Measurements from ENCODE around the gene CARD11. TPM values are rescaled to one million over a fixed set of nuclear protein-coding genes. Genes with fewer than 3 reads are reported as not detected.

CARD11 gene
- total RNA-seq, 1 experiment from 2014 or later: 79.2 TPM

DNA sequence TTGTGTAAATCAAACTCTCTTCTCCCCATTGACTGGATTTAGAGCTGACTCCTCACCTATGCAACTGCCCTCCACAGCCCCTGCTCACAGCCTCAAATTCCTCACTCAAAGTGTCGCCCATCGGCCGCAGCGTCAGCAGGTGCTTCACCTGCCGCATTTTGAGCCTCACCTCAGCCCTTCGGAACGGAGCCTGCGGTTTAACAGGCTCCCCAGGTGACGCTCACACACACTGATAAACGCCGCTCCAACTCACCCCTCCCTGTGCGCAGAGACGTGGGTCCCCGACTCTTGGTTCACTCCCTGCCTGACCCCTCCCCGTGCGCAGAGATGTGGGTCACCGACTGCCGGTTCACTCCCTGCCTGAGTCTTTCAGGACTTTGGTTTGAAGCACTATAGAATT is 57.1 kb downstream of the CARD11 start:
- DNase-seq: no peak
- Mint-ChIP-seq H3K4me1 (ENCODE audit: low read depth, unreplicated experiment) (no peaks in the 10 kb centered on the region), H3K4me3 (ENCODE audit: low read depth, unreplicated experiment) (no peak overlapping the region), H3K27ac (ENCODE audit: unreplicated experiment) (no peak overlapping the region), H3K27me3 (ENCODE audit: unreplicated experiment) (no peaks in the 10 kb centered on the region), H3K9me3 (ENCODE audit: low read depth, unreplicated experiment) (peaks cover 2% of the 10 kb centered on the region), H3K36me3 (ENCODE audit: insufficient read depth, unreplicated experiment) (no peaks in the 10 kb centered on the region)
- BruUV-seq (replicated peaks): no TSS peak
- CTCF ChIA-PET: no interaction called here
- intact Hi-C loops (cut with micrococcal nuclease; ENCODE audit: unreplicated experiment): no loop called here
- TF ChIP-seq, protein P1, sequence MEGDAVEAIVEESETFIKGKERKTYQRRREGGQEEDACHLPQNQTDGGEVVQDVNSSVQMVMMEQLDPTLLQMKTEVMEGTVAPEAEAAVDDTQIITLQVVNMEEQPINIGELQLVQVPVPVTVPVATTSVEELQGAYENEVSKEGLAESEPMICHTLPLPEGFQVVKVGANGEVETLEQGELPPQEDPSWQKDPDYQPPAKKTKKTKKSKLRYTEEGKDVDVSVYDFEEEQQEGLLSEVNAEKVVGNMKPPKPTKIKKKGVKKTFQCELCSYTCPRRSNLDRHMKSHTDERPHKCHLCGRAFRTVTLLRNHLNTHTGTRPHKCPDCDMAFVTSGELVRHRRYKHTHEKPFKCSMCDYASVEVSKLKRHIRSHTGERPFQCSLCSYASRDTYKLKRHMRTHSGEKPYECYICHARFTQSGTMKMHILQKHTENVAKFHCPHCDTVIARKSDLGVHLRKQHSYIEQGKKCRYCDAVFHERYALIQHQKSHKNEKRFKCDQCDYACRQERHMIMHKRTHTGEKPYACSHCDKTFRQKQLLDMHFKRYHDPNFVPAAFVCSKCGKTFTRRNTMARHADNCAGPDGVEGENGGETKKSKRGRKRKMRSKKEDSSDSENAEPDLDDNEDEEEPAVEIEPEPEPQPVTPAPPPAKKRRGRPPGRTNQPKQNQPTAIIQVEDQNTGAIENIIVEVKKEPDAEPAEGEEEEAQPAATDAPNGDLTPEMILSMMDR (IDR thresholded peaks at IDR 0.05; ENCODE audit: unreplicated experiment): no peak

DNA sequence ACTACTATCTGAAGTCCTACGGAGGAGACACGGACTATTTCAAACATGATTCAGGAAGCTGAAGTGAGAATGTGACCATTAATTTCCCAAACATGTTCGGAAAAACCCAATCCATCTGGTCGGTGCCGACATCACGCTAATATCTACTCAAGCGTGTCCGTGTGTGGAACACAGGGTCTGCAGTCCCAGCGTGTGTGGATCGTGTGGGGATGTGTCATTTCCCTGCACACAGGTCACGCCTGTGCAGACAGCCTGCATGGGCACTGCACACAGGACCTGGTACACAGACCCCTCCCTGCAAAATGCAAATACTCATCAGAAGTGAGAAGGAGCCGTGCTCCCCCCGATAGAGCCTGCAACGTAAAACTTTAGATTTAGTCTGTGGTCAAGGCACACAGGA is 57.8 kb downstream of the CARD11 start:
- intact Hi-C loops (cut with micrococcal nuclease; ENCODE audit: unreplicated experiment): no loop called here

DNA sequence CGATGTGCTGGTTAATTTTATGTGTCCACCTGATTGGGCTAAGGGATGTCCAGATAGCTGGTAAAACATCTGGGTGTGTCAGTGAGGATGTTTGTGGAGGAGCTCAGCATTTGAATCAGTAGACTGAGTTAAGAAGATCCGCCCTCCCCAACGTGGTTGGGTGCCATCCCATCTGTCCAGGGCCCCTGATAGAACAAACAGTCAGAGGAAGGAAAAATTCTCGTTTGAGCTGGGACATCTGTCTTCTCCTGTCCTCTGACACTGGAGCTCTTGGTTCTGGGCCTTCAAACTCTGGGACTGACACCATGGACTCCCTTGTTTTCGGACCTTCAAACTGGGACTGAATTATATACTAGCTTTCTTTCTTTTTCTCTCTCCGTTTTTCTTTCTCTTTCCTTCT is 59.6 kb downstream of the CARD11 start:
- H3K27ac Mint-ChIP-seq (ENCODE audit: unreplicated experiment): no peak overlapping the region
- intact Hi-C loops (cut with micrococcal nuclease; ENCODE audit: unreplicated experiment): no loop called here
- CTCF ChIA-PET: interaction anchor here (1.5 kb wide), 1 partner anchor 13 kb away, joined by 3 read pairs; no protein-coding TSS in a partner anchor
- H3K27me3 Mint-ChIP-seq (ENCODE audit: unreplicated experiment): no peaks in the 10 kb centered on the region
- H3K4me3 Mint-ChIP-seq (ENCODE audit: low read depth, unreplicated experiment): no peak overlapping the region
- DNase-seq: no peak
- no peaks in the 10 kb centered on the region for H3K4me1 Mint-ChIP-seq (ENCODE audit: low read depth, unreplicated experiment)
- BruUV-seq (replicated peaks): no TSS peak
- TF ChIP-seq, protein P1 (IDR thresholded peaks at IDR 0.05; ENCODE audit: unreplicated experiment): no peak
- no peaks in the 10 kb centered on the region for H3K36me3 Mint-ChIP-seq (ENCODE audit: insufficient read depth, unreplicated experiment)
- H3K9me3 Mint-ChIP-seq (ENCODE audit: low read depth, unreplicated experiment): peaks cover 2% of the 10 kb centered on the region

More for the DNA sequence above, 57.8 kb downstream of the CARD11 start:
- TF ChIP-seq, protein P1 (IDR thresholded peaks at IDR 0.05; ENCODE audit: unreplicated experiment): no peak
- Mint-ChIP-seq H3K9me3 (ENCODE audit: low read depth, unreplicated experiment) (peaks cover 2% of the 10 kb centered on the region), H3K27ac (ENCODE audit: unreplicated experiment) (no peak overlapping the region), H3K27me3 (ENCODE audit: unreplicated experiment) (no peaks in the 10 kb centered on the region), H3K4me3 (ENCODE audit: low read depth, unreplicated experiment) (no peak overlapping the region), H3K36me3 (ENCODE audit: insufficient read depth, unreplicated experiment) (no peaks in the 10 kb centered on the region), H3K4me1 (ENCODE audit: low read depth, unreplicated experiment) (no peaks in the 10 kb centered on the region)
- BruUV-seq (replicated peaks): no TSS peak
- CTCF ChIA-PET: no interaction called here
- DNase-seq: no peak

DNA sequence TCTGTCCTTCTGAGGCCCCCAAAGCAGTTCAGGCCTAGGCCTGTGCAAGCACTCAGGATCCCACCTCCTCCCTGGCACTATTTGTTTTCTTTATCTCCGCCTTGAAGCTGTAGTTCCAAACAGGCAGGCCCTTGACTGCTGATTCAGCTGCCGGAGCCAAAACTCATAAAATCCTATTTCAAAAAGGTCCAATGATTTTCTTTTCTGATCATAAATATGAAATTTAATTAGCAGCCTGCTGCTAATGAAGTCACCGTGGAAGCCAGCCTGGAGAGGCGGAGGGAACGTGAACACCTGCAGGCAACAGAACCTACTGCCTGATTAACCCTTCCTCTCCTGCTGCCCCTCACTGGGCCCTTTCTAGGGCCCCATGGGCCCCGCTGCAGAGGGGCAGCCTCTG is 60.1 kb downstream of the CARD11 start:
- CTCF ChIA-PET: interaction anchor here (0.7 to 1.5 kb wide), 2 partner anchors 12 to 456 kb away, joined by 3 read pairs; no protein-coding TSS in a partner anchor
- BruUV-seq (replicated peaks): no TSS peak

More for the DNA sequence above, 60.1 kb downstream of the CARD11 start:
- Mint-ChIP-seq H3K9me3 (ENCODE audit: low read depth, unreplicated experiment) (peaks cover 2% of the 10 kb centered on the region), H3K4me3 (ENCODE audit: low read depth, unreplicated experiment) (no peak overlapping the region), H3K4me1 (ENCODE audit: low read depth, unreplicated experiment) (no peaks in the 10 kb centered on the region), H3K36me3 (ENCODE audit: insufficient read depth, unreplicated experiment) (no peaks in the 10 kb centered on the region), H3K27me3 (ENCODE audit: unreplicated experiment) (no peaks in the 10 kb centered on the region), H3K27ac (ENCODE audit: unreplicated experiment) (no peak overlapping the region)
- no peak for DNase-seq
- intact Hi-C loops (cut with micrococcal nuclease; ENCODE audit: unreplicated experiment): no loop called here
- TF ChIP-seq, protein P1 (IDR thresholded peaks at IDR 0.05; ENCODE audit: unreplicated experiment): no peak
